ENCODE data around the gene PRELP. TPM values are rescaled to one million over a fixed set of nuclear protein-coding genes. Genes with fewer than 3 reads are reported as not detected.

PRELP gene
- total and polyA plus RNA-seq, 4 donors = 0.09 to 5.8 (median 3.6) TPM

GRCh38 chr1:203522237-203522636 lies 46.6 kb downstream of the PRELP start:
- 83% methylated on average over 11 of the region's 11 CpGs for WGBS
- no peaks in the 10 kb centered on the region for H3K27me3 ChIP-seq (ENCODE audit: control insufficient read depth in 4 of 4, insufficient read depth in 4 of 4, low read length in 3 of 4)
- no peaks in the 10 kb centered on the region for H3K4me1 ChIP-seq (ENCODE audit: control insufficient read depth in 4 of 4, insufficient read depth in 4 of 4, low read length in 3 of 4)
- H3K9ac ChIP-seq (ENCODE audit: low read depth in 1 of 2, low read length in 2 of 2) = no peak overlapping the region
- H3K4me3 ChIP-seq (ENCODE audit: low read depth in 1 of 3, low read length in 3 of 3) = no peak overlapping the region
- no peaks in the 10 kb centered on the region for H3K36me3 ChIP-seq (ENCODE audit: control insufficient read depth in 4 of 4, insufficient read depth in 3 of 4, low read depth in 1 of 4, low read length in 3 of 4)
- DNase-seq (ENCODE audit: low spot score) = no peak
- no peaks in the 10 kb centered on the region for H3K9me3 ChIP-seq (ENCODE audit: control insufficient read depth in 4 of 4, low read length in 3 of 4)
- no peak overlapping the region for H3K27ac ChIP-seq (ENCODE audit: low read depth in 1 of 2, low read length in 2 of 2)
- no peak for TF ChIP-seq GABPA (IDR thresholded peaks at IDR 0.05 in 1 of 2, conservative IDR thresholded peaks at IDR 0.05 in 1 of 2)
- TF ChIP-seq, protein P1, sequence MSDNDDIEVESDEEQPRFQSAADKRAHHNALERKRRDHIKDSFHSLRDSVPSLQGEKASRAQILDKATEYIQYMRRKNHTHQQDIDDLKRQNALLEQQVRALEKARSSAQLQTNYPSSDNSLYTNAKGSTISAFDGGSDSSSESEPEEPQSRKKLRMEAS (IDR thresholded peaks at IDR 0.05) = no peak
- TF ChIP-seq, protein P2, sequence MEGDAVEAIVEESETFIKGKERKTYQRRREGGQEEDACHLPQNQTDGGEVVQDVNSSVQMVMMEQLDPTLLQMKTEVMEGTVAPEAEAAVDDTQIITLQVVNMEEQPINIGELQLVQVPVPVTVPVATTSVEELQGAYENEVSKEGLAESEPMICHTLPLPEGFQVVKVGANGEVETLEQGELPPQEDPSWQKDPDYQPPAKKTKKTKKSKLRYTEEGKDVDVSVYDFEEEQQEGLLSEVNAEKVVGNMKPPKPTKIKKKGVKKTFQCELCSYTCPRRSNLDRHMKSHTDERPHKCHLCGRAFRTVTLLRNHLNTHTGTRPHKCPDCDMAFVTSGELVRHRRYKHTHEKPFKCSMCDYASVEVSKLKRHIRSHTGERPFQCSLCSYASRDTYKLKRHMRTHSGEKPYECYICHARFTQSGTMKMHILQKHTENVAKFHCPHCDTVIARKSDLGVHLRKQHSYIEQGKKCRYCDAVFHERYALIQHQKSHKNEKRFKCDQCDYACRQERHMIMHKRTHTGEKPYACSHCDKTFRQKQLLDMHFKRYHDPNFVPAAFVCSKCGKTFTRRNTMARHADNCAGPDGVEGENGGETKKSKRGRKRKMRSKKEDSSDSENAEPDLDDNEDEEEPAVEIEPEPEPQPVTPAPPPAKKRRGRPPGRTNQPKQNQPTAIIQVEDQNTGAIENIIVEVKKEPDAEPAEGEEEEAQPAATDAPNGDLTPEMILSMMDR (IDR thresholded peaks at IDR 0.05; ENCODE audit: low read depth, low read length, missing input control) = no peak
- TF ChIP-seq FOXA2 (IDR thresholded peaks at IDR 0.05) = no peak
- no peak for TF ChIP-seq ZBTB33 (IDR thresholded peaks at IDR 0.05)
- no peak for TF ChIP-seq TAF1 (conservative IDR thresholded peaks at IDR 0.05)
- TF ChIP-seq RAD21 (IDR thresholded peaks at IDR 0.05) = no peak

DNA sequence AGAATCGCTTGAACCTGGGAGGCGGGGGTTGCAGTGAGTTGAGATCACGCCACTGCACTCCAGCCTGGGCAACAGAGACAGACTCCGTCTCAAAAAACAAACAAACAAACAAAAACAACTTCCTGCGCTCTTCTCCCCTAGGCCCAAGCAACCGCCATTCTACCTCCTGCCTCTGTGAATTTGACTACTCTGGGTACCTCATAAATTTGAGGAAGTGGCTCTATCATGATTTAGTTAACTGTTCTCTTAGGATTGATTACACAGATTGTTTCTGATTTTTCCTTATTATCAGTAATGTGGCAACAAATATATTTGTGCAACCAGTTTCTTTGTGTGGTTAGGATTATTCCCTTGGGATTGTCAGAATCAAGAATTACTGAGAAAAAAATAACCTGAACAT lies 48.1 kb downstream of the PRELP start:
- DNase-seq (ENCODE audit: low spot score) = no peak
- Histone ChIP-seq H3K9me3 (ENCODE audit: control insufficient read depth in 4 of 4, low read length in 3 of 4) (no peaks in the 10 kb centered on the region), H3K4me1 (ENCODE audit: control insufficient read depth in 4 of 4, insufficient read depth in 4 of 4, low read length in 3 of 4) (no peaks in the 10 kb centered on the region), H3K4me3 (ENCODE audit: low read depth in 1 of 3, low read length in 3 of 3) (no peak overlapping the region), H3K9ac (ENCODE audit: low read depth in 1 of 2, low read length in 2 of 2) (no peak overlapping the region), H3K27ac (ENCODE audit: low read depth in 1 of 2, low read length in 2 of 2) (no peak overlapping the region), H3K36me3 (ENCODE audit: control insufficient read depth in 4 of 4, insufficient read depth in 3 of 4, low read depth in 1 of 4, low read length in 3 of 4) (no peaks in the 10 kb centered on the region), H3K27me3 (ENCODE audit: control insufficient read depth in 4 of 4, insufficient read depth in 4 of 4, low read length in 3 of 4) (no peaks in the 10 kb centered on the region)
- WGBS = 90% methylated on average over 6 of the region's 6 CpGs
- no peak for TF ChIP-seq GABPA (IDR thresholded peaks at IDR 0.05 in 1 of 2, conservative IDR thresholded peaks at IDR 0.05 in 1 of 2)
- TF ChIP-seq, protein P1 (IDR thresholded peaks at IDR 0.05) = no peak
- TF ChIP-seq, protein P2 (IDR thresholded peaks at IDR 0.05; ENCODE audit: low read depth, low read length, missing input control) = no peak

DNA sequence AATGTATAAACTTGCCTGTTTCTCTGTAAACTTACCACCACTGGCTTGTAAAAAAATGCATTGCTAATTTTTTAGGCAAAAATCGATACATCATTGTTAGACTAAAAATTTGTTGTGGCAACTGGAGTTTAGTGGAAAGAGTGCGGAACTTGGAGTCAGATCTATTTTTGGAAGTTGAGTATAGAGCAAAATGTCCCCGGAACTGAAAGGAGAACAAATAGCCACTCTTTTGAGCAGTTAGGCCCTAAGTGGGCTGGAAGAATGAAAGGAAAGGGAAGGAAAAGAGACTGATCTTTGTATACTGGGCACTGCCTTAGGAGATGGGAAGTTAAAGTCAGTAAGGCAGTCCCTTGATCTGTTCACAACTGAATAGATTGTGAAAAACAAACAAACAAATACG lies 48.5 kb downstream of the PRELP start:
- no peak overlapping the region for H3K9ac ChIP-seq (ENCODE audit: low read depth in 1 of 2, low read length in 2 of 2)
- no peaks in the 10 kb centered on the region for H3K4me1 ChIP-seq (ENCODE audit: control insufficient read depth in 4 of 4, insufficient read depth in 4 of 4, low read length in 3 of 4)
- 87% methylated on average over 4 of the region's 4 CpGs for WGBS
- DNase-seq (ENCODE audit: low spot score) = no peak
- no peaks in the 10 kb centered on the region for H3K36me3 ChIP-seq (ENCODE audit: control insufficient read depth in 4 of 4, insufficient read depth in 3 of 4, low read depth in 1 of 4, low read length in 3 of 4)
- H3K27ac ChIP-seq (ENCODE audit: low read depth in 1 of 2, low read length in 2 of 2) = no peak overlapping the region
- TF ChIP-seq, protein P3, sequence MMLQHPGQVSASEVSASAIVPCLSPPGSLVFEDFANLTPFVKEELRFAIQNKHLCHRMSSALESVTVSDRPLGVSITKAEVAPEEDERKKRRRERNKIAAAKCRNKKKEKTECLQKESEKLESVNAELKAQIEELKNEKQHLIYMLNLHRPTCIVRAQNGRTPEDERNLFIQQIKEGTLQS (IDR thresholded peaks at IDR 0.05) = no peak
- TF ChIP-seq NR2F2 (IDR thresholded peaks at IDR 0.05) = no peak
- TF ChIP-seq REST (IDR thresholded peaks at IDR 0.05) = no peak
- no peak for TF ChIP-seq EGR1 (IDR thresholded peaks at IDR 0.05; ENCODE audit: low read depth in 2 of 2)
- H3K27me3 ChIP-seq (ENCODE audit: control insufficient read depth in 4 of 4, insufficient read depth in 4 of 4, low read length in 3 of 4) = no peaks in the 10 kb centered on the region
- H3K4me3 ChIP-seq (ENCODE audit: low read depth in 1 of 3, low read length in 3 of 3) = no peak overlapping the region
- no peaks in the 10 kb centered on the region for H3K9me3 ChIP-seq (ENCODE audit: control insufficient read depth in 4 of 4, low read length in 3 of 4)

Measured in liver (tissue), 9 donors.